ENCODE measurements around the gene ANXA10. TPM values are rescaled to one million over a fixed set of nuclear protein-coding genes. Genes with fewer than 3 reads are reported as not detected.

Gene ANXA10, protein sequence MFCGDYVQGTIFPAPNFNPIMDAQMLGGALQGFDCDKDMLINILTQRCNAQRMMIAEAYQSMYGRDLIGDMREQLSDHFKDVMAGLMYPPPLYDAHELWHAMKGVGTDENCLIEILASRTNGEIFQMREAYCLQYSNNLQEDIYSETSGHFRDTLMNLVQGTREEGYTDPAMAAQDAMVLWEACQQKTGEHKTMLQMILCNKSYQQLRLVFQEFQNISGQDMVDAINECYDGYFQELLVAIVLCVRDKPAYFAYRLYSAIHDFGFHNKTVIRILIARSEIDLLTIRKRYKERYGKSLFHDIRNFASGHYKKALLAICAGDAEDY
- not detected for total RNA-seq

DNA sequence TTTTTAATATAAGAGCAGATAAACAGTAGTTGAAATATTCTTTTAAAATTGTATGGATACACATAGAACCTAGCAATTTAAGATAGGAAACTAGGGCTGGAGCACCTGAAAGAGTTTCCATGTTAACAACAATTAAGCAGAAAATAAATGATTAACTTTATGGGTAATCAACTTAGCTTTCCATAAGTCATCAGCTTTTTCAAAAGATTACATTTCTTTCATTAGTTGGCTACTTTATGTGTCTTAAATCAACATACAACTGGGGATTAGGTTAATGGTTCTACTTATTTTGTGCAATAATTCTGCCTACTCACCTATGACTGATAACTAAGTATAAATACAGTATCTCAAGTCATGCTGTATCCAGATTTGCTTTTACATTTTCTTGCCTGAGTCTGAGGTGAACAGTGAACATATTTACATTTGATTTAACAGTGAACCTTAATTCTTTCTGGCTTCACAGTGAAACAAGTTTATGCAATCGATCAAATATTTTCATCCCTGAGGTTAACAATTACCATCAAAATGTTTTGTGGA, at the start of gene ANXA10:
TSS of gene ANXA10 (plus strand) at position 362 of the 537 bp plus-strand sequence. CDS start at position 526, 164 bp downstream.
- Mint-ChIP-seq H3K27me3 (no peaks in the 10 kb centered on the region), H3K4me1 (no peaks in the 10 kb centered on the region), H3K27ac (no peak within 1 kb of the TSS), H3K36me3 (no peaks in the 10 kb centered on the region), H3K4me3 (no peak within 1 kb of the TSS), H3K9me3 (peaks cover 4% of the 10 kb centered on the region)
- DNase-seq (no peak), ATAC-seq (ENCODE audit: low read depth) (no peak)
- POLR2A ChIA-PET: no interaction called here

DNA sequence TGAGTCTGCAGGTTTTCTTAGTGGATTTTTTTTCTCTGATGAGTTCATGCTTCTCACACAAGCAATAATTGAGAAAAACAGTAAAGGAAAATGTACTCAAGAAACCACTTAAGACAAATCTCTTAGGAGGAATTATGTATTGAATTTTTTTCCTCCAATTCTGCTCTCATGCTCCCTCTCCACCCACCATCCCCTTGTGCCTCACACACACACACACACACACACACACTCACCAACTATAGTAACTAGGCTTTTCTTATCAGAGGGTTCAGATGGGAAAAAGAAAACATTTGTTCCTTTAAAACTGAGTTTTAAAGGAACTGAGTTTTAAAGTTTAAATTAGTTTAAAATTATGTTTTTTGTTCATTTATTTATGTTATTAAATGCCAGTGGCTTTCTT, 47.0 kb upstream of the ANXA10 start:
- POLR2A ChIA-PET: no interaction called here
- Mint-ChIP-seq H3K27ac (no peak overlapping the region), H3K36me3 (no peaks in the 10 kb centered on the region), H3K9me3 (no peaks in the 10 kb centered on the region), H3K4me3 (no peak overlapping the region), H3K27me3 (no peaks in the 10 kb centered on the region), H3K4me1 (no peaks in the 10 kb centered on the region)
- DNase-seq (no peak), ATAC-seq (ENCODE audit: low read depth) (no peak)

GRCh38 chr4:168050002-168050401, 42.3 kb upstream of the ANXA10 start:
- Mint-ChIP-seq H3K9me3 (no peaks in the 10 kb centered on the region), H3K36me3 (no peaks in the 10 kb centered on the region), H3K27me3 (no peaks in the 10 kb centered on the region), H3K27ac (no peak overlapping the region), H3K4me1 (no peaks in the 10 kb centered on the region), H3K4me3 (no peak overlapping the region)
- POLR2A ChIA-PET: no interaction called here
- ATAC-seq (ENCODE audit: low read depth) (no peak), DNase-seq (no peak)

GRCh38 chr4:168051526-168051925, 40.8 kb upstream of the ANXA10 start:
- H3K36me3 Mint-ChIP-seq: no peaks in the 10 kb centered on the region
- POLR2A ChIA-PET: no interaction called here

GRCh38 chr4:168057412-168057811, 34.9 kb upstream of the ANXA10 start:
- ATAC-seq (ENCODE audit: low read depth): no peak
- POLR2A ChIA-PET: no interaction called here
- Mint-ChIP-seq H3K4me1 (no peaks in the 10 kb centered on the region), H3K27me3 (no peaks in the 10 kb centered on the region), H3K4me3 (no peak overlapping the region), H3K27ac (no peak overlapping the region), H3K9me3 (no peaks in the 10 kb centered on the region), H3K36me3 (no peaks in the 10 kb centered on the region)
- DNase-seq: no peak

More at GRCh38 chr4:168051526-168051925, 40.8 kb upstream of the ANXA10 start:
- Mint-ChIP-seq H3K4me3 (no peak overlapping the region), H3K9me3 (no peaks in the 10 kb centered on the region), H3K27ac (no peak overlapping the region), H3K27me3 (no peaks in the 10 kb centered on the region), H3K4me1 (no peaks in the 10 kb centered on the region)
- DNase-seq (no peak), ATAC-seq (ENCODE audit: low read depth) (no peak)

GRCh38 chr4:168059251-168059650, 33.1 kb upstream of the ANXA10 start:
- Mint-ChIP-seq H3K27me3 (no peaks in the 10 kb centered on the region), H3K4me1 (no peaks in the 10 kb centered on the region), H3K27ac (no peak overlapping the region), H3K36me3 (no peaks in the 10 kb centered on the region), H3K4me3 (no peak overlapping the region), H3K9me3 (no peaks in the 10 kb centered on the region)
- ATAC-seq (ENCODE audit: low read depth): no peak
- POLR2A ChIA-PET: no interaction called here
- DNase-seq: no peak

GRCh38 chr4:168063031-168063430, 29.3 kb upstream of the ANXA10 start:
- no peaks in the 10 kb centered on the region for H3K27me3 Mint-ChIP-seq
- ATAC-seq (ENCODE audit: low read depth): no peak
- no peak overlapping the region for H3K4me3 Mint-ChIP-seq
- no peak overlapping the region for H3K27ac Mint-ChIP-seq
- H3K9me3 Mint-ChIP-seq: no peaks in the 10 kb centered on the region
- no peaks in the 10 kb centered on the region for H3K36me3 Mint-ChIP-seq
- POLR2A ChIA-PET: no interaction called here
- no peaks in the 10 kb centered on the region for H3K4me1 Mint-ChIP-seq
- no peak for DNase-seq

DNA sequence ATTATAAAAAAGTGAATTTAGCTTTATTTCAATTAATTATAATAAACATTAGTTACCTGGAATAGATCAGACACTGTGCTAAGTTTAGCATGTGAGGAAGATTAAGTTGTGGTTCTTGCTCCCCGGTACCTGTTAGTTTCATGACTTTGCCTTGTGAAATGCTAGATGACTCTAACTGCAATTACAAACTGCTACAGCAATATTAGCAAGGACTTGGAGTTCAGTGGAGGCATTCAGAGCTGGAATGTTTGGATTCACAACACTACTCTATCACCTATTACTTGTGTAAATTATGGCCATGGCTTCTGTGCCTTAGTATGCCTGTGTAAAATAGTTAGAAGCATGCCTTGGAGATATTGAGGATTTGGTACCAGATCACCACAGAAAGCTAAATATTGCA, 21.4 kb upstream of the ANXA10 start:
- Mint-ChIP-seq H3K4me1 (no peaks in the 10 kb centered on the region), H3K4me3 (no peak overlapping the region), H3K27ac (no peak overlapping the region), H3K36me3 (no peaks in the 10 kb centered on the region), H3K9me3 (no peaks in the 10 kb centered on the region), H3K27me3 (no peaks in the 10 kb centered on the region)
- DNase-seq (no peak), ATAC-seq (ENCODE audit: low read depth) (no peak)
- POLR2A ChIA-PET: no interaction called here

GRCh38 chr4:168071304-168071703, 21.0 kb upstream of the ANXA10 start:
- DNase-seq: no peak
- H3K36me3 Mint-ChIP-seq: no peaks in the 10 kb centered on the region
- POLR2A ChIA-PET: no interaction called here
- no peaks in the 10 kb centered on the region for H3K9me3 Mint-ChIP-seq
- no peak overlapping the region for H3K4me3 Mint-ChIP-seq
- no peaks in the 10 kb centered on the region for H3K4me1 Mint-ChIP-seq
- ATAC-seq (ENCODE audit: low read depth): no peak
- H3K27ac Mint-ChIP-seq: no peak overlapping the region
- no peaks in the 10 kb centered on the region for H3K27me3 Mint-ChIP-seq

GRCh38 chr4:168074861-168075260, 17.5 kb upstream of the ANXA10 start:
- Mint-ChIP-seq H3K27me3 (peaks cover 3% of the 10 kb centered on the region), H3K9me3 (no peaks in the 10 kb centered on the region), H3K4me3 (no peak overlapping the region), H3K27ac (no peak overlapping the region), H3K4me1 (no peaks in the 10 kb centered on the region), H3K36me3 (no peaks in the 10 kb centered on the region)
- POLR2A ChIA-PET: no interaction called here
- no peak for ATAC-seq (ENCODE audit: low read depth)
- DNase-seq: no peak

DNA sequence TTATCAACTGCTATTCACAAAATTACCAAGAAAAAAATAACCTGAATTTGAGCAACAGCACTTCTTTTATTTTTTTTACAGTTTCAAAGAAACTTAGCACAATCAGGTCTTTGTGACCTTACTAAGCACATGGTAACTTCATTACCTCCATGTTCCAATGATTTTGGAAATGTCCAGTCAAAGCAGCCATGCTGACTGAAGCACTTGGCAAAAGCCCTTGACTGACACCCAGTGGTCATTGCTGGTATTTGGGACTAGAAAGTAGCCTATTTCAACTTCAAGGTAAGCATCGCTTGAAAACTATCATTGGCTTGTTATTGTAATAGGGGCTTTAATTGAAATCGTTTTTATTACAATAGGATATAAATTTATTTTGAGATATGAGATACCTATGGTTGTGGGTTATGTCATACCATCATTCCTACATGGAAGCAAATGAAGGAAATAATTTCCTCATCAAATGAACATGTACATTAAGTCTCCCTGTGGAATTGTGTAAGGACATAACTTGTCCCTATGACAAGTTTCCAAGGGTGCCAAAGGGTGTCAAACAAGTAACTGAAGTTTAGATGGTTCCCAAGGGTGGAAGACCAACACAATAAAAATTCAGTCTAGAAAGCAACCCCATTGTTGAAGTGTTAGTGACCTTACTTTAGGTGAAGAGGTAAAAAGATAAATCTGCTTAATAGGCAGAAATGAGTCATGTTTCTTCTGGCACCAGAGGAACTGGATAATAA, 15.2 kb upstream of the ANXA10 start:
- ATAC-seq (ENCODE audit: low read depth) (no peak), DNase-seq (no peak)
- H3K27ac Mint-ChIP-seq: no peak overlapping the region
- no peak overlapping the region for H3K4me3 Mint-ChIP-seq
- no peaks in the 10 kb centered on the region for H3K9me3 Mint-ChIP-seq
- H3K36me3 Mint-ChIP-seq: no peaks in the 10 kb centered on the region
- no peaks in the 10 kb centered on the region for H3K4me1 Mint-ChIP-seq
- POLR2A ChIA-PET: no interaction called here
- H3K27me3 Mint-ChIP-seq: peaks cover 3% of the 10 kb centered on the region

GRCh38 chr4:168077726-168078239, 14.6 kb upstream of the ANXA10 start:
- ATAC-seq (ENCODE audit: low read depth): no peak
- Mint-ChIP-seq H3K9me3 (no peaks in the 10 kb centered on the region), H3K4me1 (no peaks in the 10 kb centered on the region), H3K36me3 (no peaks in the 10 kb centered on the region), H3K4me3 (no peak overlapping the region), H3K27ac (no peak overlapping the region), H3K27me3 (peaks cover 3% of the 10 kb centered on the region)
- POLR2A ChIA-PET: no interaction called here
- DNase-seq: no peak

- Mint-ChIP-seq H3K27me3 (peaks cover 3% of the 10 kb centered on the region), H3K4me1 (no peaks in the 10 kb centered on the region), H3K36me3 (no peaks in the 10 kb centered on the region), H3K9me3 (peaks cover 2% of the 10 kb centered on the region), H3K4me3 (no peak overlapping the region), H3K27ac (no peak overlapping the region)
- no peak for DNase-seq
- ATAC-seq (ENCODE audit: low read depth): no peak
- POLR2A ChIA-PET: no interaction called here
These were observed 10.0 kb upstream of the ANXA10 start for GRCh38 chr4:168082379-168082778.

Data from activated naive CD8-positive, alpha-beta T cell treated with anti-CD3 and anti-CD28 coated beads, Interleukin-2, amount 10 ng/mL, durations not matched to agents 7 days and 5 days (primary cell).